ENCODE results near the gene SOSTDC1.

Gene SOSTDC1

GRCh38 chr7:16417906-16418305 lies 47.6 kb downstream of the SOSTDC1 start:
- no peak for DNase-seq

- no peak for DNase-seq
Observed at GRCh38 chr7:16416289-16417282, 49.0 kb downstream of the SOSTDC1 start.

- DNase-seq = no peak
Observed at GRCh38 chr7:16412274-16413254, 53.0 kb downstream of the SOSTDC1 start.

Measured in NCI-H2081 (cell line).